Hepatocyte (in vitro differentiated cells): ENCODE data around the gene AMDHD1.

Experiments used
- EZH2 ChIP-seq: fragments of 200-600 bp; sonication (generic); IDR thresholded peaks from 2 replicates; pipeline ENCODE4 v1.6.1; 2016; ENCODE audit warnings: antibody characterized with exemption, mild to moderate bottlenecking, borderline replicate concordance
- TF ChIP-seq, protein P1 (sequence below): fragments of 200-600 bp; sonication (generic); IDR thresholded peaks from 2 replicates; pipeline ENCODE4 v1.5.1; 2016; ENCODE audit warnings: antibody characterized with exemption, mild to moderate bottlenecking; ENCODE audit not compliant: poor library complexity

DNA sequence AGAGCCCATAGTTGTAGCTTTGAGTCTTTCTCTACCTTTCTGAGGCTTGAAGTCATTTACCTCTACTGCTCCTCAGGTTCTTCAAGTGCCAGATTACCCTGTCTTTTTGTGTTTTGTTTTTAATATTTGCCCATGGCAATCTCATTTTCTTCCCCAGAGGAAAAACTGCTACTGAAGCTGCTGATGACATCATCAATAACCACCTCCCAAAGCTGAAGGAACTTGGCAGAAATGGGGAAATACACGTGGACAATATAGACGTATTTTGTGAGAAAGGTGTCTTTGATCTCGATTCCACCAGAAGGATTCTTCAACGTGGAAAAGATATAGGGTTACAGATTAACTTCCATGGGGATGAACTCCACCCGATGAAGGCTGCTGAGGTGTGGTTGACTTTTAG, 17.1 kb downstream of the AMDHD1 start:
- TF ChIP-seq, protein P1, sequence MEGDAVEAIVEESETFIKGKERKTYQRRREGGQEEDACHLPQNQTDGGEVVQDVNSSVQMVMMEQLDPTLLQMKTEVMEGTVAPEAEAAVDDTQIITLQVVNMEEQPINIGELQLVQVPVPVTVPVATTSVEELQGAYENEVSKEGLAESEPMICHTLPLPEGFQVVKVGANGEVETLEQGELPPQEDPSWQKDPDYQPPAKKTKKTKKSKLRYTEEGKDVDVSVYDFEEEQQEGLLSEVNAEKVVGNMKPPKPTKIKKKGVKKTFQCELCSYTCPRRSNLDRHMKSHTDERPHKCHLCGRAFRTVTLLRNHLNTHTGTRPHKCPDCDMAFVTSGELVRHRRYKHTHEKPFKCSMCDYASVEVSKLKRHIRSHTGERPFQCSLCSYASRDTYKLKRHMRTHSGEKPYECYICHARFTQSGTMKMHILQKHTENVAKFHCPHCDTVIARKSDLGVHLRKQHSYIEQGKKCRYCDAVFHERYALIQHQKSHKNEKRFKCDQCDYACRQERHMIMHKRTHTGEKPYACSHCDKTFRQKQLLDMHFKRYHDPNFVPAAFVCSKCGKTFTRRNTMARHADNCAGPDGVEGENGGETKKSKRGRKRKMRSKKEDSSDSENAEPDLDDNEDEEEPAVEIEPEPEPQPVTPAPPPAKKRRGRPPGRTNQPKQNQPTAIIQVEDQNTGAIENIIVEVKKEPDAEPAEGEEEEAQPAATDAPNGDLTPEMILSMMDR, result no peak
- TF ChIP-seq EZH2, result no peak
